NCI-H748 treated with DMSO at 0.1 percent for 48 hours (cell line): Measurements from ENCODE around the gene CCND1.

ENCODE experiments used
- DNase-seq: peaks from one replicate; lab custom pipeline; 2025; lab: John Stamatoyannopoulos, UW

CCND1 gene

DNA sequence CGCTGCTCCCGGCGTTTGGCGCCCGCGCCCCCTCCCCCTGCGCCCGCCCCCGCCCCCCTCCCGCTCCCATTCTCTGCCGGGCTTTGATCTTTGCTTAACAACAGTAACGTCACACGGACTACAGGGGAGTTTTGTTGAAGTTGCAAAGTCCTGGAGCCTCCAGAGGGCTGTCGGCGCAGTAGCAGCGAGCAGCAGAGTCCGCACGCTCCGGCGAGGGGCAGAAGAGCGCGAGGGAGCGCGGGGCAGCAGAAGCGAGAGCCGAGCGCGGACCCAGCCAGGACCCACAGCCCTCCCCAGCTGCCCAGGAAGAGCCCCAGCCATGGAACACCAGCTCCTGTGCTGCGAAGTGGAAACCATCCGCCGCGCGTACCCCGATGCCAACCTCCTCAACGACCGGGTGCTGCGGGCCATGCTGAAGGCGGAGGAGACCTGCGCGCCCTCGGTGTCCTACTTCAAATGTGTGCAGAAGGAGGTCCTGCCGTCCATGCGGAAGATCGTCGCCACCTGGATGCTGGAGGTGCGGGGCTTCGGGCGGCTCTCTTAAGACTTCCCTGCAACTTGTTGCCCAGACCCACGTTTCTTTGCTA is at the start of gene CCND1:
Gene CCND1, plus strand, starts transcription at position 162 of the 587 bp plus-strand sequence. Its CDS starts 158 bp downstream, at position 320.
- DNase-seq, result peak; percentile 37

DNA sequence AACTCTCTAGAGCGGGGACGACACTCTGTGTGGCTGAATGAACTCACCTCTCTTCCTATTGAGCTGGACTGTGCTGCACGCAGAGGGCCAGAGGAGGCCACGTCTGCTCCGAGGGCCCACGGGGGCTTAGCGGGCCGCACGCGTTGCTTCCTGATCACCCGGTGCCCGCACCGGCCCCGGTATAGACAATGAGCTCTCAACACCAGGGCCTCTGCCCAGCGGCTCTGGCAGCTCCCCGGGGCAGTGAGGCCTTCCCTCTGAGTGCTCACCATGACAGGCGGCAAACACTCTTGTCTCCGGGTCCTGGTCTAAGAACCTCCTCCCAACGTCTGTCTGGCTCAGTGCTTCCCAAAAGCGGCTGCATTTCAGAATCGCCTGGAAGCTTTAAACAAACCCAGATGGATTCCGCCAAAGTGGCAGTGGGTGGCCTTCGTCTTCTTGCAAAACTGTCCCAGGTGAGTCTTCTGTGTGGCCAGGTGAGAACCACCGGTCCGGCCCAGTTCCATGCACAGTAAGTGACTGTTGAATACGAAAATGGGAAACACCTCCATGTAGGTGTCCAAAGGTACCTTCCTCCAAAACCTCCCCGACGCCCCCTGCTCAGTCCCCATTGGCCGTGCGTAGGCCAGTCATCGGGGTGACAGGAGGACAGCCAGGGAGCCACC is 47.8 kb upstream of the CCND1 start:
- DNase-seq, result no peak

DNA sequence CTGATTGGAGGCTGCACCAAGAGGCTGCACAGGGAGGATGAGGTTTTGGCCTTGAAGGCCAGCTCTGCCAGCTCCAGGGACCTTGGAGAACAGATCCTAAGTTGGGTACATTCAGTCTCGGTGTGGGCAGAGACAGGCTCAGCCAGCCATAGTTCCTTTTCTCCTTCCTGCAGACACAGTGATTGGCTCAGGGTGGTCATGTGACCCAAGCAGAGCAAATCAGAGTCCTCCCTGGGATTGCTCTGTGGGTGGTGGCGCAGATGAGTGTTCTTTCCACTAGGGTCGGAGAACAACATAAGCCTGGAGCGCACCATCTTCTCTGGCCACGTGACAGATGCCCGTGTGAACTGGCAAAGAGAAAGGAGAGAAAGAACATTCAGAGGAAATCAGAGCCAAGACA is 47.1 kb upstream of the CCND1 start:
- no peak for DNase-seq

DNA sequence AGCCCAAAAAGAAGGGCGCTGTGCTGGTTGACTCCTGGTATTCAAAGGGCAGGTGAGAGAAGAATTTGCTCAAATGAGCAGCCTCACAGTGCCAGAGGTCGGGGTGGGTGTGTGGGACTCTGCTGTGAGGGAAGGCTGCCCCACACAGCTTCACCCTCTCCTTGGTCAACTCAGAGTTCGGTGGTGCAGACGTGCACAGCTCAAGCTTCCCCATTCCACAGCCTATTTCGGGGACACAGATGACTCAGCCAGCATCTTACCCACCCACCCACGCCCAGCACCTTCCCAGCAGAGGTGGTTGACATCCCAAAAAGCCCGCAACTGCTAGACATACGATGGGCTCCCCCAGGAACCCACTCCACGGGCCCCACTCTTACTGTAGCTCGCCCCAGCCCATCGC is 46.5 kb upstream of the CCND1 start:
- DNase-seq, result no peak

DNA sequence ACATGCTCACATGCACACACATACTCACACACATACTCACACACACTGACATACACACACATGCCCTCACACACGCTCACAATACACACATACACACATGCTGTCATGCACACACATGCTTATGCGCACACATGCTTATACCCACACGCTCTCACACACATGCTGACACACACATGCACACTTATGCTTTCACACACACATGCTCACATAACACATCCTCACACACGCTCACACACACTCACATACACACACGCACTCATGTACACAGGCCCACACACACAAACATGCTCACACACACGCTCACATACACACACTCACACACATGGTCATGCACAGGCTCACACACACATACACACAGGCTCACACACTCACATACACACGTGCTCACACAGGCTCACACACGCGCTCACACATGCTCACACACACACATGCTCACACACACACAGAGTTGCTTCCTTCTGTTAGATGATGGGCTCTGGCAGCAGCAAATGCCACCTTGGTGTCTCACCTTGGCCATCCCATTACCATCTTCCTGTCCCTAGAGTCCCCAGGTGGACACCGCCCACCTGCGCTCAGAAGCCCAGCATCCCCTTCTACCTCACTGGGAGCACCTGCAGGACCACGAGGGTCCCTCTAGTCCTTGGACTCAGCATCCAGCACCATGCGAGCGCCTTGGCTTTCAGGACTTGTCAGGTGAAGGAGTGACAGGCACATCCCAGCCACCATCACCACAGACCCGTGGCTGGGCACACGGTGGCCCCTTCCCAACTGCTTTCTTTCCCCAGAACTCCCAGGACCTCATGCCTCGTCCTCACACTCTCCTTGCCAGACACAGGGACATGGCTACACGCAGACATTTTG is 44.9 kb upstream of the CCND1 start:
- no peak for DNase-seq

DNA sequence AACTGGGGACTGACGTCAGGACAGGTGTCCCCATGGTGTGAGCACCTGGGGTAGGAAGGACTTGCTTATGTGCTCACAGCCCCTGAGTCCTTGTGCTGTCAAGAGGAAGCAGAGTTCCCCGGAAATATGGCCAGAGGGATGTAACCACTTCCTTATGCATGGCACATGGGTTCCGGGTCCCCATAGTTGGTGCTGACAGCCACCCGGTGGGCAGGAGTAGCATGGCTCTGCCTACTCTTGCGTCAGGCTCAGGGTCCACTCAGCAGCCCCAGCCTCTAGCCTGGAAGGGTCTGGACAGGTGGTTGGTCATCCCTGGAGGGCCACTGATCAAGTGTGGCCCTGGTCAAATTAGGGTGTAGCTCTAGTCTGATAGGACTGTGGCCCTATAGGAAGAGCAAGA is 42.8 kb upstream of the CCND1 start:
- no peak for DNase-seq

DNA sequence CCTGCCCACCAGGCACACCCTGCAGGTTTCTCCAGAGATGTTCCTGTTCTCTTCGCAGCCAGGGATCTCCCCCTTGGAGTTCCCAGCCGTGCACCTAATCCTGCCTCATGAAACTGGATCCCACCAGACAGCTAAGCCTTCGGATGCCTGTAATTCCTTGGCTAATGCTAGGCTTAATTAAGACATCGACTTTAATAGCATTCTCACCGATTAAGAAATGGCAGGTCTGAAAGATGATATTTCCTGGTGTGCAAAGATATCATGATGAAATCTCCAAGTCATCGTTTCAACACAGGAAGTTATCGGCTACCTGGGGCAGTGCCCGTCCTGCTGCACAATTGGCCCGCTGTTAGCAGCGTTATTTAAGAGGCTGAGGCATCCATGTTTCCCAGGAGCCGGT is 41.5 kb upstream of the CCND1 start:
- no peak for DNase-seq

DNA sequence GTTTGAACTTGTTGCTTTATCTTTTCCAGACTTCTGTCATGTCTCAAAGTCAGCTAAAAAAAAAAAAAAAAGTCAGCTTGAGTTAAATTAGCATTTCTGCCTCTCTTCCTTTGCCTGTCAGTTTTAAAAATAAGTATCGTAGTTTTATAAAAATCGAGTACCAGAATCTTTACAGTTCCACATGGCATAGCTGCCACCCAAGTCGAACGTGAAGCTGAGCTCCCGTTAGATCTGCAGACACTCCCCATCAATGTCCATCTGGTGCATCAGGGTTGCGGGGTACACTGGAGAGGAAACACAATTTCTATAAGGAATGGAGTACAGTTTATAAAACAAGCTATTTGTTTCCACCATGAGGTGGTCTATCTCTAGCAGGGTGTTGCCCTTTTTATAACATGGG is 41.0 kb upstream of the CCND1 start:
- no peak for DNase-seq

DNA sequence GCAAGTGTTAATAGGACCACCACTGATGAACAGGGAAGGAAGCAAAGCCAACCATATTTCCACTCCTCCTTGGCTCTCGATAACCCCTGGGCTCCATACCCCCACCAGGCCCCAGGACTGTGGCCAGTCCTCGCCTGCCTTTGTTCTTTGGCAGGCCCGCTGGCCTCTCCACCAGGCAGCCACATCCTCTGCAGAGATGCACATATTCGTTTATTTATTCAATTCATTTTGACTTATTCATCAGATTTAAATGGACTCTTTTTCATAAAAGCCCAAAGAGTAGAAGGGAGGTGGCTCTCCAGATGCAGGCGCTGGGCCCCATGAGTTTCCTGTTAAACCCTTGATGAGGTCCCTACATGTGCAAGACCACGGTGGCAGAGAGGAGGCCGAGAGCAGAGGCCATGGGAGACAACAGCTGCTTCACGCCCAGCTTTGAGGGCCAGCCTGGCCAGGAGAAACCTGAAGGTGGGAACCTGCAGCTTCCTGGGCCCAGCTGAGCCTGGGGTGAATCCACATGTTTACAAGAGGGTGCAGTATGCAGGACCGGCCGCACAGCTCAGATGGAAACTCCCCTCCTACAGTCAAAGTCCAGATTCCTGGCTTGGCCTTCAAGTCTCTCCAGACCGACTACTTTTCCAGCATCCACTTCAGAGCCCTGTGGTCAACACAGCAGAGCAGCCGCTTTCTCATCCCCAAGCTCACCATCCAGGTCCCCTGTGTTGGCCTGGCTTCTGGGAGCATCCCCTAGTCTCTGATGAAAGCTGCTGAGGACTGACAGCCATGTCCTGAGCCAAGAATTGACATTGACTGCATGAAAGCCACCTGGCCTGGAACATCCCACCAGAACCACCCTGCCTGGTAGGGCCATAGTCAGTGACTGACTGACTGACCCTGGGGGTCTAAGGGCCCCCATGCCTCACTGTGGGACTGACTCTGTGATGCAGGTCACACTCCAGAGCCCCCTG is 39.7 kb upstream of the CCND1 start:
- no peak for DNase-seq

DNA sequence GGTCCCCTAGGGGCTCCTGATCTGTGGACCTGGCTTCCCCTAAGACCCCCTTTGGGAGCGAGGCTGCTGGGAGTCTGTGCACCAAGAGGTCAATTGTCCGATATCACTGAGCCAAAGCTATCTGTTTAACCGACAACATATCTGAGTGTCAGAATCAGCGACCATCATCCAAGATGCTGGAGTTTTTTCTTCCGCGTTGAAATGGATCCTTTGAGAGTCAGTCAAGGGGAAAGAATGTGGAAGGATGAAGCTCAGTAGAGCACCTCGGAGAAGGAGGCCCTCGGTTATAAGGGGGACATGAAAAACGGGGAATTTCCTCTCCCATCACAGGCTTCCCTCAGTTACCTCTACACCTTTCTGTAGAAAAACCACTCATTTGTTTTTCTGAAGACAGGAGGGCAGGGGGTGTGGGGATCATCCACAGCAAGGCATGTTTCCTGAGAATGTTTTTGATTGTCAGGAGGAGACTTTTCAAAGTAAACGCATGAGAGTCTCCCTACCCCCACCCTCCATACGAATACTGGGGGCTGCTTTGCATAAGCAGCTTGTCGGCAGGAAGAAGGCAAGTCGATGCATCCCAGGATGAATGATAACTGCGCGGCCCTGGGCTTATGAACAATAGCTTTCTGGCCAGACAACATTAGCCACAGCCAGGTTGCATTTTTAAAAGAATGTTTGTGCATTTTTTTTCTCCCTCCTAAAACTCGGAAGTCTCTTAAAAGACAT is 37.7 kb upstream of the CCND1 start:
- no peak for DNase-seq

DNA sequence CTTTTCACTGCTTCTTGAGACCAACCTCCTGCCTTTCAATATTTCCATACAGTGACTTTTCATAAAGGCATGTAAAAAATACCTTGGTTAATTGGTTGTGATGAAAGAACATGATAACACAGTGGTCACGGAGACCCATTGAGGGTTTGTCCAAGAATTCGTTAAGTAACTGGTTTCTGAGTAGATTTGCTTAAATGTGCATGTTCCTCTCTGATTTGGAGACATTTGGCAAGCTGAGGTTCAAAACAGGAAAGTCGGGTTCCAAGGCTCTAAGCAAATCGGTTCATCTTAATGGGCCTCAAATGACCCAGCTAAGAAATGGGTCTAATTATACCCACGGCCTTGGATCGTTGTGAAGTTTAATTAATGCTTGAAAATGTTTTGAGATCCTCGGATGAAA is 36.9 kb upstream of the CCND1 start:
- no peak for DNase-seq

DNA sequence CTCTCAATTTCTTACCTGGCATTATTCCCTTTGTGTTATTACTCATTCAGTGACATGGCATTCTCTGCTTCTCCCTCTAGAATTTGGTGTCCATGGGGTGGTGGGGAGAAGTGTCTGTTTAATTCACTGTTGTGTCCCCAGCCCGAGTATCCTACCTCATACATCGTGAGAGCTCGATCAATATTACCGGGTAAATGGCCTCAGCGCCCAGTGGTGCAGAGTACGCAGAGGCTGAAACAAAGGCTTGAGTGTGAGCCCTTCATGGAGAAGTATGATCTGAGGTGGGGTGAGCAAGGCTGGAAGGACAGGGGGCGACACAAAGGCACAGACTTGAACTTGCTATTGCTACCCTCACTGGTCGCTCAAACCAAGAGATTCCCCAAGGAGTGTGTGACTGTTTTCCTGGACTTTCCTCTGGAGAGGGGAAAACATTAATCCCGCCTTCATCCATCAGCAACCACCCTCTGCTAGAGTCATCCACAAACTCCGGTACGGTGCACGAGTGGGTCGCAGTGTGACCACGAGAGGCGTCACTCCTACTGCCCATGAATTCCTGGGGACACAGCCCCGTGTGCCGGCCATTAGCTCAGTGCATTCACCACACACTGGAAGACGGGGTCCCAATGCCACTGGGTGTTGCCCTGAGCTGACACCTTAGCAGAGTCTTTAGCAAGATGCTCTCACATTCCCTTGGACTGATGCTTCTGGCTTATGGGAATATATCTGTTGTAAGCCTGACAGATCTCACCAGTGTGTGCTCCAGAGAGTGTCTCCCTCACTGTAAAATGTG is 35.0 kb upstream of the CCND1 start:
- DNase-seq, result no peak

DNA sequence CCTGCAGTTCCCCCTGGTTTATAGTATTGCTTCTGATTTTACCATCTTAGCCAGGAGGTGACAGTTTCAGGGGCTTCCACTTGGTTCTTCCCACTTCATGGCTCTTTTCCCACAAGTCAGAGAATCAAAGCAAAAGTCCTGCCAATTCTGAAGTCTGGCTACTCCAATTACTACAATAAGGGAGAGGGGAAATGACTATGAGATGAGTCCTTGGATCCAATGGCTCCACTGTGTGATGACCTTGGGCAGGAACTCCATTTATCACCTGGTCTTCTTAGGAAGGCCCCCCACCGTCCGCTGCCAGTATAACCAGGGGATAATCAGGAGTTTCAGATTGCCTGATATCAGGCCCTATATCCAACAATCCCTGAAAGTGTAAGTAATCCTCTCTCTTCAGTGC is 31.6 kb upstream of the CCND1 start:
- DNase-seq, result no peak

DNA sequence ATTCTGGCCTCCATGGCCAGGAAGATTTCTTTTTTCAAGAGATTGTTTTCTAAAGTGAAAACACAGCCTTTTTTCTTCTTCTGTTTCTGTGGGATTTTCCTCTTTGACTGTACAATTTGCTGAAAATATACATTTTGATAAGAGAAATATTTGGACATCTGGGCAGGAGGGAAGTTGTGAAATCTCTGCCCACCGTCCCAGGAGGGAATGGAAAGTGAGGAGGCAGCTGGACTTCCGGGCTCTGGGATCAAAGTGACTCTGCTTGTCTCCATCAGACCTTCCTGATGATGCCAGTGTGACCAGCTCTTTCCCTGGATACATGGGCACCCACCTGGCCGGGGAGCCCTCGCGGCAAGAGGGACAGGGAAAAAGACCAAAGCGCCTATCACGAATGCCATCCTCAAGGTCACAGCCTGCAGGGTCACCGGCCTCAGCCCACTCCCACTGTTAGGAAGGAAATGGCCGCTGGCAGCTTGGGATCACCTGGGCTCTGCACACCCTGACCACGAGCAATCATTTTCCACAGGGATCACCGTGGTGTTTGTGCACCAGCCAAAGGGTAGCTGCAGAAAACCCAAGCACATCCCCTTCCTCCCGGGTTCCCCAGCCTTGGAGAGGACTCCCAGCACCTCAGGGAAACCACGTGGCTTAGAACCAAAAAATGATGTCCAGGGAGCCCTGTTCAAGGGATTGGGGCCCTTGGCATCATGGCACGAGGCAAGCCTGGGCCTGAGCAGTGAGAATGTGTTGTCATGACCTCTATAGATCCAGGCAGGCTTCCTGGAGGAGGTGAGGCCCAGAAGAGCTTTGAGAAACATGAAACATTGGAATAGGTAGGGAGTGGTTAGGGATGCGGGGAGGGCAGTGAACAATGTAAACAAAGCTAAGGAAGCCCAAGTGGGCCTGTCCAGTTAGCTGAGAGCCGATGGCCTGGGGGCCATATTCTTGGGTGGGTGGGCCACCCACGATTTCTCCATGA is 29.1 kb upstream of the CCND1 start:
- no peak for DNase-seq

DNA sequence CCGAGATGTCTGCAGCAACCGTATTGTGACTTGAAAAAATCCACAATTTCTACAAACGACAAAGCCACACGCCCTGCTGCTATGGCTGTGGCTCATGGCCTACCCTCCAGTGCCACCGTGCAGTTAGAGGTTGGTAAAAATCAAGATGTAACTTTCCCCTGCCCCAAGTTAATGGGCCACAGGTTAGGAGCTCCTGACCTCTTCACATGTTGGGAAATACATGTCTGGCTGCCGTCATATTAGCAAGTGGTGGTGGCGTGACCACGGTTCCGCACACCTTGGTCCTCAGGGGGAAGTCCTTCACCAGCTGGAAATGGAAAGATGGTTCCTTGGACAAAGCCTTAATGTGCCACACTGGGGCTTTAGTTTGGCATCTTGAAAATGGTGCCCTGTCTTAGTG is 27.4 kb upstream of the CCND1 start:
- no peak for DNase-seq

DNA sequence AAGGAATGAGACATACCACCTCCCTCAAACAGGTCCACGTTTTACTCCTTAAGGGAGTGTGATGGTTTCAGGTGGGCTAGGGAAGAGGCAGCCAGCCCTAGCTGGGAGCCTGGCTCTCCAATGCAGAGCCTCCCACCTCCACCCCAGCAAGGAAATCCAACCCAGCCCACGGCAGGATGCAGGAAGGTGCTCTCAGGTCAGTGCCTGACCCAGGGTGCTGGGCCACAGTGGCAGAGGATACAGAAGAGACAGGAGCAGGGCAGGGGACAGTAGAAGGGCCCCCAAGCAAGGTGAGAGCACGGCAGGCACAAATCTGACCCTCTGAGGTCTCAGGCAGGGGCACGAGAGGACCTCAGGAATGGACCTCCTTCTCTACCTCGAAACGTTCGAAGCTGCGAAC is 26.9 kb upstream of the CCND1 start:
- DNase-seq, result no peak

DNA sequence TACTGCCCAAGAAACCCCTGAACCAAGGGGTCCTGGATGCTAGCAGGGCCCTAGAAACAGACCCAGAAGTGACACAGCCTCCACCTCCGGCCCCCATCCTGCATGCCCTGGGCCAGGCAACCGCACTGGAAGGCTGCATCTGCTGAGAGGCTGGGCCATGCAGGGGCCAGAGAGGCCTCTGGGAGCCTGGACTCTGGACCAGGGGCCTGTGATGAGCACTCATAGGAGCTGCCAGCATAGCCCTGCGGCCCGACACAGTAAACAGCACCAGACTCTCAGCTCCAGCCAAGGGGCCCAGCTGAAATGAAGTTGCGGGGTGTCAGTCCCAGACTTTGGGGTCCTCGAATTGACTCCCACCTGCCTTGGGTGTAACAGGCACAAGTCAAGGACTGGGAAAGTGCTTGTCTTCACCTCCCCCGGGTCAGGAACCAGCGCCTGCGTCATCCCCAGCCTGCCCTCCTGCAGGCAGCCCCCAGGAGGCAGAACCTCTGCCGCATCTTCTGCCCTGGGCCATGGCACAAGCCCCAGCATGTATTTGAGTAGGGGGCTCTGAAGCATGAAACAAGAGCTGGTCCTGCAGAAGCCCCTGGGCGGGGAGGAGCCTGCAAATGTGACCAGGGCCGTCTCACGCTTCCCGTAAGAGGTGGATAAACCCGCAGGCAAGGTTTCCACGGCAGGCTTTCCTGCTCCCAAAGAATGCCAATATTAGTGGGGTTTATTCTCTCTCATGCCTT is 25.2 kb upstream of the CCND1 start:
- DNase-seq, result no peak

DNA sequence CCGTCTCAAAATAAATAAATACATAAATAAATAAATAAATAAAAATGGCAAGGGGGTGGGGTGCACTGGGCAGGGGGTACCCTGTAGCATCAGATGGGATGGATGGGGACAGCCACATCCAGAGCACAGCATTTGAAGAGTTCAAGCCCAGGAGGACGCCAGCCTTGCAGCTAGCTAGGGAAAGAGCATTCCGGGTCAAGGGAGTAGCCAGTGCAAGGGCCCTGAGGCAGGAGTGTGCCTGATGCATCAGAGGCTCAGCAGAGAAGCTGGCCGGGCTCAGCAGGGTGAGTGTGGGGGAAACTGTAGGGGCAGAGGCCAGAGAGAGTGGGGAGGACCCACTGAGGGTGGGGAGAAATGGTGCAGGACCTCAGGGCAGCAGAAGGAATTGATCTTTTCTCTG is 23.7 kb upstream of the CCND1 start:
- no peak for DNase-seq

DNA sequence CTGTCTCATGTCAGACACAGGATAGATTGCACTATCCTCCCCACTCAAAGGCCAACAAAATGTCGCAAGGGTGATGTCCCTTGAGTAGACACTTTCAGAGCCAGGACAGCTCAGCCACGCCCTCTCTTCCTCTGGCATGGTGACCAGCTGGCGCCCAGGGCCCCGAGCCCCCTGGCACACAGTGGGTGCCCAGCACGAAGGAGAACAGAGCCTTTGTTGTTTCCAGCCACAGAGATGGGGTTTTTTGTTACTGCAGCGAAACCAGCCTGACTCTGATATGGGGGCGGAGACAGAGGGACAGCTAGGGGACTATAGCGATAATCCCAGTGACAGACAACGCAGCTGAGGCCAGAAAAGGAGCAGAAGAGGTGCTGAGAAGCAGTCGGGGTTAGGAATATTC is 23.3 kb upstream of the CCND1 start:
- no peak for DNase-seq
